DMS79 (cell line): ENCODE measurements around the gene CFAP107.

Experiments used
- DNase-seq: peaks from one replicate; lab custom pipeline; 2025; lab: John Stamatoyannopoulos, UW

Gene CFAP107

DNA sequence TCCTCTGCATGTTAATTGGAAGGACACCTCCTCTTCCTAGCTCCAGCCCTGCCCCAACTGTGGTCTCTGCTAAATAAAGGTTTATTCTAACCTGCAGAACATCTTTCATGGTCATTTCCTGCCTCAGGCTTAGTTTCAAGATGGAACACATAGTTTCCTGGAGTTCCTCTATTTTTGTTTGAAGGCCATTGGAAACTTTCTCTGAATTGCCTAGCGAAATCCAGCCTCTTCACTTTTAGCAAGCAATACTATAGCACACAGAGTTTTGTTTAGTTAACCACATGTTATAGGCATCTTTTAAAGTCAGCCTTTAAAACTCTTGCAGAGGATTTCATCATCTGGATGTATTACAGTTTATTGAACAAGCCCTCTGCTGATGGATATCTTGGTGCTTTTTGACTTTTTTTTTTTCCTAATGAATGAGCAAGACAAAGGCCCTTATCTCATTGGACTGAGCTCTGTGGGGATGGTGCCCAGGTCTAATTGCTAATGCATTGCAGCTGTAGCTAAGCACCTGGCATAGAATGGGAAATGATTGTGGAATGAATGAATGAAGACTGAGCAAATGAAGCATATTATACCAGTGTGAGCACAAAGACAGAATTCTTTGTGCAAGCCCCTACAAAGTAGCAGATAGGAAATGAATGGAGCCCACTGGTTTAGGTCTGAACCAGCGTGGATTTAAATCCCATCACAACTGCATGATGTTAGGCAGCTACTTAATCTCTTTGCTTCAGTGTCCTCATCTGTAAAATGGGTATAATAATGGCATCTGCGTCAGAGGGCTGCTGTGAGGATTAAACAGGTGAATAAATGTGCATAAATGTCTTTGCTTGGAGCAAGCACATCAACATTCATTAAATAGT, 641 bp upstream of the CFAP107 start:
- DNase-seq, result no peak

DNA sequence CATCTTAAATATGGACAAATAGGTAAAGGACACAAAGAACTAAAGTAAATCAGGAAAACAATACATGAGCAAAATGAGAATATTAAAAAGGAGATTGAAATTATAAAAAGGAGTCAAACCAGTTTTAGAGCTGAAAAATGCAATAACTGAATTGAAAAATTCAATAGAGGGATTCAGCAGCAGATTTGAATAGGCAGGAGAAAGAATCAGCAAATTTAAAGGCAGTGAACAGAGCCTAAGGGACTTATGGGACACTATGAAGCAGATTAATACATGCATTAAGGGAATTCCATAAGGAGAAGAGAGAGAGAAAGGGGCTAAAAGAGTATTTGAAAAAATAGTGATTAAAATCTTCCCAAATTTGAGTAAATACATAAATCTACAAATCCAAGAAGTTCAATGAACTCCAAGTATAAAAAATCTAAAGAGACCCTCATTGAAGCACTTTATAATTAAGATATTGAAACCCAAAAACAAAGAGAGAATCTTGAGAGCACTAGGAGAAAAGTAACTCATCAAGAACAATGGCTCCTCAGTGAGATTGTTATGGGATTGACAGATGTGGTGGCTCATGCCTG, 2.9 kb downstream of the CFAP107 start:
- no peak for DNase-seq

DNA sequence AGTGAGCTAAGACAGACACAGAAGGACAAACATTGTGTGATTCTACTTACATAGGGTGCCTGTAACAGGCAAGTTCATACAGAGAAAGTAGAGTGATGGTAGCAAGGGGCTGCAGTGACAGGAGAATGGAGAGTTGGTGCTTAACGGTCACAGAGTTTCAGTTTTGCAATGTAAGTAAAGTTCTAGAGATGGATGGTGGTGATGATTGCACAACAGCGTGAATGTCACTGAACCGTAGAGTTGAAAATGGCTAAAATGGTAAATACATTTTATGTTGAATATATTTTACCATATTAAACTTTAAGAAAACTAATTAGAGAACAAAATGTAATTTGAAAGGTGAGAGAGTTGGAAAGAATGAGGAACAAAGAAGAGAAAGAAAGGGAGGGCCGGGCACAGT, 8.7 kb downstream of the CFAP107 start:
- no peak for DNase-seq

DNA sequence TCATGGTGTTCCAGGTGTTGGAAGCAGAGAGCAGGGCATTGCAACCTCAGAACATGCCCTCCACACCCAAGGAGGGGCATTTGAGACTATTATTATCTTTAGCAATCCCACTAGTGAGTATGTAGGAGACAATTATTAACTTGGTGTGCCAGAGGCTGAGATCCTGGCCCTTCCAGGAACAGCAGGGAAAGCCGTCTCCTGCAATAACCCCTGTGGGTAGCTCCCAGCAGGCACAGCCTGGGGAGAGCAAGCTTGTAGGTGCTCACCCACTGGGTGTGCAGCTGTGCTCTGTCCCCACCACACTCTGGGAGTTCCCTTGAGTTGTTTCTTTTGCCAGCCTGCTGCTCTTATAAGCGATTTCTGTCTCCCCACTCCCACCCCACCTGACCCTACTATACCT, 10.3 kb downstream of the CFAP107 start:
- no peak for DNase-seq

DNA sequence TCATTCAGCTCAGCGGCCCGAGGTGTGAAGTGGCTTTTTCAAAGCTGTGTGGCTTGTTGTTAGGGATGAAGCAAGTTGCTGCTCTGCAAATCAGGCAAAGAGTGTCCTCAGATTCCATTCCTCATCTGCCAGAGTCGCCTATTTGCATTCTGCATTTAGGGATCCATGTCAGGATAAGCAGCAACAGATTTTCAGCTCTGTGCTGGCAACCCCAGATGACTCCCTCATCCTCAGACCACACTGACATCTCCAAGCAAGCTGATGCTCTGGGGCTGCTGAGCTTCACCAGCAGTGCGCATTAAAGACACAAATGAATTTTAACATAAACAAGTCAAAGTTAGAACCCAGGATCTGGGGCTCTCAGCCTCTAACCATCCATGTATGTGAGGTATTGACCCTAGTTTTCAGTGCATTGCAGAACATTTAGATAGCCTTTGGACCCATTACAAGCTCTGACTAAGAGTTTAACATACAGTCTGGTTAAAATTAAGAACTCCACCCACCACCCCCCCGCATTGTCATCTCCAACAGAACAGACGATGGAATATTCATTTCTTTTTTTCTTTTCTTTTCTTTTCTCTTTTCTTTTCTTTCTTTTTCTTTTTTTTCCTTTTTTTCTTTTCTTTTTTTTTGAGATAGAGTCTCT, 10.9 kb downstream of the CFAP107 start:
- no peak for DNase-seq

DNA sequence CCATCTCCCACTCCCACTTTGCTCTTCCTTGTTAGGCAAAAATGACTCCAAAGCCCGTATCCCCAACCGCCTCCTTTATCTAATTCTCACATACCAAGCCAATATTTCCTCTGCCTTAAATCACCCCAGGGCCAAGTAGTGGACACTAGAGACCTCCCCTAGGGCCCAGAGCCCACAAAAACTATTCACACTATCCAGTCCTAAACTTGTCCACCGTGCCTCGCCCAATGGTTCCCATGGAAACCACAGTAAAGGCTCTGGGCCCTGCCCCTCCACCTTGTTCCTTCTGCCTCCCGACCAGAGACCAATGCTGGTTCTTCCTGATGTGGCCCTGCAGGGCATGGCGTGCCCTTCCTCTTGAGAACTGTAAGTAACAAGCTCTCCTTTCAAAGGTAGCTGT, 11.8 kb downstream of the CFAP107 start:
- no peak for DNase-seq

DNA sequence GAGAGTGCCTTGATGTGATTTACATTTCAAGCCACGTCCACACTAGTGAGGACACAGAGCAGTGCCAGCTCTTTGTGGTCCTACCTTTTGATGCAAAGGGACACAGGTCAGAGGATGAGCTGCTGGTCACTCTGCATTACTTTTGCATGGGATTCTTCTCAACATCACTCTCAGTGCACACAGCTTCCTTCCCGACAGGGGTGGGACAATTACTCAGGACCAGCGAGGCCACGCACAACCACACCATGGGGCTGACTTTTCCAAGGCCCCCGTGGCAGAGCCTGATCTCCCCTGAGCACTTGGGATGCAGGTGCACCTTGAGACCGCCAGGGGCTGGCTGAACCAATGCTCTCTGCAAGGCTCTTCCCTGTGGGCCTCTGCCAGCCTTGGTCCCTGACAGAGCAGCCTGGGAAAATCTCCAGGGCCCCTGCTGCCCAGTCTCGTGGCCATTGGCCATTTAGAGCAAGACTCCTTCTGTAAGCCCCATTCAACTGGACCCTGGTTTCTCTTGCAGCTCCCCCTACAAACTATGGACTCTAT, 14.3 kb downstream of the CFAP107 start:
- no peak for DNase-seq

DNA sequence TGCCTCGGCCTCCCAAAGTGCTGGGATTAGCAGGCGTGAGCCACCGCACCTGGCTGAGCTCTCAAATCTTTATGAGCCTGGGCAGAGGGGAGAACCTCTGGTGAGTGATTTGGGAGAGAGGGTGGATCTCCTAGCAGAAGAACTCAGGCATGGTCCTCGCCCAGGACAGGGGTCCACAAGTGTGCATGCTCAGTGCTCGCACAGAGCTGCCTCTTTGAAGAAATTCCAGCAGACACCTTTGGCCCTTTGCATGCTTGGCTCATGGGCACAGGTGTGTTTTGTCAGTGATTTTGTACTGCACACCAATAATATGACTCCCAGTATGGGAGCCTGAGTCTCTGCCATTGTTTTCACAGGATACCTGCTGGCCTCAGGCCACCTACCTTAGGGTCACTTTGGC, 15.8 kb downstream of the CFAP107 start:
- DNase-seq, result no peak

DNA sequence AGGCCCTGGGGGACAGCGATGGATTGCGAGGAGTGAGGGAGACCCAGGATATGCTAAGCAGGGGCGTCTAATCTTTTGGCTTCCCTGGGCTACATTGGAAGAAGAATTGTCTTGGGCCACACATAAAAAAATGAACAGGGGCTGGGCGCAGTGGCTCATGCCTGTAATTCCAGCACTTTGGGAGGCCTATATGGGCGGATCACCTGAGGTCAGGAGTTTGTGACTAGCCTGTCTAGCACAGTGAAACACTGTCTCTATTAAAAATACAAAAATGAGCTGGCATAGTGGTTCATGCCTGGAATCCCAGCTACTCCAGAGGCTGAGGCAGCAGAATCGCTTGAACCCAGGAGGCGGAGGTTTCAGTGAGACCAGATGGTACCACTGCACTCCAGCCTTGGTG, 16.8 kb downstream of the CFAP107 start:
- no peak for DNase-seq

DNA sequence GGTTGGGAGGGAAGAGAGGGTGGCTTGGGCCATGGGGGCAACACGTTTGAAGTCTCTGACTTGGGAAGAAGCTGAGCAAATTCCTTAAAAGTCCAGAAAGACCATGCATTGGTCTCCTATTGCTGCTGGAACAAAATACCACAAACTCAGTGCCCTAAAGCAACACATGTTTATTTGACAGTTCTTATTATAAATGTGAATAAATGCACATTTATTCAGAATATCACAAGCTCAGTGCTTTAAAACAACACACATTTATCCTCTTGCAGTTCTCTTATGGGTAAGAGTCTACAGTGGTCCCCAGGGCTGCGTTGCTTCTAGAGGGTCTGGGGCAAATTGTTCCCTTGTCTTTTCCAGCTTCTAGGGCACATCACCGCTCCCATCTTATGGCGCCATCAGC, 17.5 kb downstream of the CFAP107 start:
- no peak for DNase-seq

DNA sequence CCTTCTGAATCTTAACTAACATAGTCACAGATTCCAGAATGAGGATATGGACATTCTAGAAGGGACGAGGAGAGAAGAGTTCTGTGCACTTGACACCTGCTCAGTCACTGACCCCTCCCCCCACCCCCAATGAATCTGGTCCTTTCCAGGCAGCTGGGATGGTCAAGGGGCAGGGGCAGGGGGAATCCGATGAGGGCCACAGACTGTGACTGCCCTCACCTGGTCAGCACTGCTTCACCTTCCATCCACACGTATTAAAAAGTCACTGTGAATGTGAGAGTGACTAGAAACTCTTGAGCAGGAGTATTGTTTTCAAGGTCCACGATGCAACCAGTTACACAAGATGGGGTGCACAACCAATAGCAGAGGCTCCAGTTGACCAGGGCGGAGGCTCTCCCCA, 18.0 kb downstream of the CFAP107 start:
- DNase-seq, result no peak

DNA sequence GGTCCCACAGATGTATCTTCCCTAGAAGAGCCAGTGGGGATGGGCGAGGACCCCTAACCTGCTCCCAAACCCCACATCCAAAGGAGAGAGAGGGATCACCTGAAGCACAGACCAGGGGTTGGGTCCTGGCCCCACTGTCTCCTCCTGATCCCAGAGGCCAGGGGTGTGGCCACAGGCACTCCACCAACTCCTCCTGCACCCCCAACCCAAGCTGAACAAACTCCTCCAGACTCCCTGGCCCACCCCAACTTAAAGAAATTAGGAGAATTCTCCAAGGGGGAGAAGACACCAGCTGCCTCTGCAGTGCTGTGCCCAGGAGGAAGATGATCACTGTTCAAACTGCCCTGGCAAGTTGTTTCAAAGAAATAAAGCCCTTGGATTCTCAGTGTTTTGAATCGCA, 23.0 kb downstream of the CFAP107 start:
- DNase-seq, result no peak

DNA sequence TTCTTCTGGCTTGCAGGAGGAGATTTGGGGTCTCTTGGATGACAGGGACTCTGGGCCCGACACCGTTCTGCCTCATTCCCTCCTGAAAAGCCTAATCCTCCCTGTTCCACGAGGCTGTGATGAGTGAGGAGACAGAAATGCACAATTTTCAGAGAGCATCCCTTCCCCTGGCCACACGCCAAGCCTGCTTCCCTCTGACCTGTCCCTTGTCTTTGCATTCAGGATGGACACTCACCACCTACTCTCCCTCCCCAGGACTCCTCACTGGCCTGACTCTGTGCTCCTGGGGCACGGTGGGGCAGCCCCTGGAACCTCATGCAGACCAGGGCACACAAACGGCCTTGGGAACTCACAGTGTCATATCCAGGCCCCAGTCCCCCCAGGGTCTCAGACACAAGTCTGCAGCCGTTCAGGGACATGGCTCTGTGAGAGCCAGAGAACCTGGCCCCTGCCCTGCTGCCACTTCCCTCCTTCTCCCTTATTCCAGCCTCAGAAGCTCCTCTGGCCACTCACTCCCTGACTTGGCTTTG, 24.0 kb downstream of the CFAP107 start:
- DNase-seq, result no peak

DNA sequence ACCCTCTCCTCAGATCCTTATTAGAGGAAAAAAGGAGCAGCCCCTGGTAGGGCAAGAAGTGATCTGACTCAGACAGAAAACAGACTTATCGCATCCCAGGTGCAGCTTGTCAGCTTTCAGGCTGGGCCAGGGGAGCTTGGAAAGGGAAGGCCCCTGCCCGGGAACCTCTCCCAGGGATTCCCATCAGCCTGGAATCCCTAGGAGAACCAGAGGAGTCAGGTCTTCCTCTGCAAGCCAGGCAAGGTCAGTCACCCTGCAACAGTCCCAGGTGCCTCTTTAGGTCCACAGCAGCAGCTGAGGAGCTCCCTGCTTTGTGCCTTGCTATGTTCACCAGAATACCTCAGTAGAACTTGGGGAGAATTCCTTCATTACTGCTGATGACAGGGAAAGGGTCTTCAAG, 24.6 kb downstream of the CFAP107 start:
- no peak for DNase-seq

DNA sequence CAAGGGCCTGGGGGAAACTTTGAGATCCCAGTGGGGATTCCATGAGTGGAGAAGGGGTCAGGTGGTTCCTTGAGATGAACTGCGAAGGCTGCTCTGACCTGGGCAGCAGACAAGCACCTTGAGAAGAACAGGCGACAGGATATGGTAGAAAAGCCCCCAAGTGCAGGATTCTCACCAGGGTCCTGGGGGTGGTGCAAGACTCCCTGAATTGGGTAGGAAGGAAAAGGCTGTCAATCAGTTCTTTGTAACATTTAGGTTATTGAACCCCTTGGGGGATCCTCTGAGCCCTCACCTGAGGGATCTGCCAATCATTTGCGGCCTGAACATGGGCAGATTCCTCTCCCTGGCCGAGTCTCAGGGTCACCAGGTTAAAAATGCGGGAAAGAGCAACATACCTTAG, 25.2 kb downstream of the CFAP107 start:
- no peak for DNase-seq

DNA sequence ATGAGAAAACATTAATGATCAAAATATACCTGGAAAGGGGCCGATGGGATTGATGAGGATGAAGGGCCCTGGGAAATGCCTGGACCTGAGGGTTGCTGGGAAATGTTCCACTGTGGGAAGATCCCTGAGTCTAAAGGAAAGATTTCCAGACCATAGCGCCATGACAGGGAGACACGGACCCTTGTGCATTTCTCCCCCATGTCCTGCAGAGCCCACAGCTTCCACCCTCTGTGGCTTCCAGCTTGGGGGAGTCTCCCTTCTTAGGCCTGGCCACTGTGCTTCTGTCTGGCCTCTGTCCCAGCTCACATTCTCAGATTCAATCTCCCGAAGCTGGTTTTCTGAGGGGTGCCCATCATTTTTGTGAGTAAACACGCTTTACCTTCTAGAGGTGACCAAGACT, 26.5 kb downstream of the CFAP107 start:
- DNase-seq, result no peak

DNA sequence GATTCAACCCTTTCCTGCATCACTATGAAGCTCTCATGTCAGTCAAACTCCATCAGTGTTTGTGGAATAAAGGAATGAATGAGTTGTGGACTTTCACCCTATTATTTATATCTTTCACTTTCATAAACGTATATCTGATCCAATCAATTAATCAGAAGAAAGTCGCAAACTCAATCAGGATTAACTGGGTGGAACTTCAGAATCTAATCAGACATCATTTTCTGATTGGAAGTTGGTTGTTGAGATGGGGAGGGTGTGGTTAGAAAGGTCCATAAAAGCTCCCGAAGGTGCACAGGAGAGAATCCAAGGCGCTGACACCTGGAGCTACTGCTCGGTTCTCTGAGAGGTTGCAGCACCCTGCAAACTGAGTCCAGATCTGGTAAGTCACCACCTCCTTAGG, 27.4 kb downstream of the CFAP107 start, which contains the start of gene PRAMEF12:
Gene PRAMEF12, plus strand, starts transcription at position 301 of the 400 bp plus-strand sequence. CDS start 1,130 bp downstream, outside the sequence.
- DNase-seq, result no peak

DNA sequence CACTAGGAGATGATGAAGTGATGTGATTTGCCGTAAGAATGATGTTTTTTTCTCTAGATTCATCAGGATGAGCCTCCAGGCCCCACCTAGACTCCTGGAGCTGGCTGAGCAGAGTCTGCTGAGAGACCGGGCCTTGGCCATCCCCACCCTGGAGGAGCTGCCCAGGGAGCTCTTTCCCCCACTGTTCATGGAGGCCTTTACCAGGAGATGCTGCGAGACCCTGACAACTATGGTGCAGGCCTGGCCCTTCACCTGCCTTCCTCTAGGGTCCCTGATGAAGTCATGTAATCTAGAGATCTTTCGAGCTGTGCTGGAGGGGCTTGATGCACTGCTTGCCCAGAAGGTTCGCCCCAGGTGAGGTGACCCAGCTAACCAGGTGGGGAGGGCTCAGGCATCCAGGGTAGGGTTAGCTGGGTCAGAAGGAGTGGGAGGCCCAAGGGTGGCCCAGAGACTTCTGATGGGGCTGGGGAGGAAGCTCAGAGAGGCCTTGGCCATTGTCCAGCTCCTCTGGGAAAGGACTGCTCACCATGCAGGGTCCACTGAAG, 28.9 kb downstream of the CFAP107 start:
- no peak for DNase-seq

DNA sequence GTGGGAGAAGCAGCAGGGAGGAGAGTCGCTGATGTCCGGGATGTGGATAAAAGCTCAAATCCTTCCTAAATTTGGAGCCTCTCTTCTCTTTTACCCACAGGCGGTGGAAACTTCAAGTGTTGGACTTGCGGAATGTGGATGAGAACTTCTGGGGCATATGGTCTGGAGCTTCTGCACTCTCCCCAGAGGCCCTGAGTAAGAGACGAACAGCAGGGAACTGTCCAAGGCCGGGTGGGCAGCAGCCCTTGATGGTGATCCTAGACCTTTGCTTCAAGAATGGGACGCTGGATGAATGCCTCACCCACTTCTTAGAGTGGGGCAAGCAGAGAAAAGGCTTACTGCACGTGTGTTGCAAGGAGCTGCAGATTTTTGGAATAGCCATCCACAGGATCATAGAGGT, 29.4 kb downstream of the CFAP107 start:
- no peak for DNase-seq

DNA sequence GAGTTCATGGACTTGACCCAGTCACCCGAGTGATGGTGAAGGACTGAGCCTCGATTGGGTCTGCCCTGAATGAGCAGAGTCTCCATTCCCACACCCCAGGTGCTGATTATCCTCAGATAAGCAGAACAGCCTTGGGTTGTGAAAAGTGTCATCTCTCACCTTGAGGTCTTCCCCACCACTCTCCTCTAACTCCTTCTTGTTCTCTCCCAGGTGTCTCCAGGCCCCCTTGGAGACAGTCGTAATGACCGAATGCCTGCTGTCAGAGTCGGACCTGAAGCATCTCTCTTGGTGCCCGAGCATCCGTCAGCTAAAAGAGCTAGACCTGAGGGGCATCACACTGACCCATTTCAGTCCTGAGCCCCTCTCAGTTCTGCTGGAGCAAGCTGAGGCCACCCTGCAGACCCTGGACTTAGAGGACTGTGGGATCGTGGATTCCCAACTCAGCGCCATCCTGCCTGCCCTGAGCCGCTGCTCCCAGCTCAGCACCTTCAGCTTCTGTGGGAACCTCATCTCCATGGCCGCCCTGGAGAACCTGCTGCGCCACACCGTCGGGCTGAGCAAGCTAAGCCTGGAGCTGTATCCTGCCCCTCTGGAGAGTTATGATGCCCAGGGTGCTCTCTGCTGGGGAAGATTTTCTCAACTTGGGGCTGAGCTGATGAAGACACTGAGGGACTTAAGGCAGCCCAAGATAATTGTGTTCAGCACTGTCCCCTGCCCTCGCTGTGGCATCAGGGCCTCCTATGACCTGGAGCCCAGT, 31.0 kb downstream of the CFAP107 start:
- DNase-seq, result no peak

DNA sequence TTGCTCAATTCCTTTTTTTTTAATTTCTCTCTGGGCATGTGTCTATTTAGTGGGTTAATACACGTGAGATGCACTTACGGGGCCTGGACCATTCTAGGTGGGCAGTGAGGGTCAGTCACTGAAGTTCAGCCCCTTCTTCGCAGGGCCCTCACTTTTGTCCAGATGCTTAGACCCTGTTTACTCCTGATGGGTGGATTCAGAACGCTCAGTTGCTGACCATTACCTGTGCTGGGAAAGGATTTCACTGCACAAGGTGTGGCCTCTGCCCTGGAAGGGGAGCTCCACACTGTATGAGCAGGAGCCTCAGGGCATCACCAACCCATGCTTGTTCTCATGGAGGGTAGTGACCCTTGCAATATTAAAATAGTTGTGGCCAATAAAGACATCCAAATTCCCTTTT, 32.1 kb downstream of the CFAP107 start:
- no peak for DNase-seq

DNA sequence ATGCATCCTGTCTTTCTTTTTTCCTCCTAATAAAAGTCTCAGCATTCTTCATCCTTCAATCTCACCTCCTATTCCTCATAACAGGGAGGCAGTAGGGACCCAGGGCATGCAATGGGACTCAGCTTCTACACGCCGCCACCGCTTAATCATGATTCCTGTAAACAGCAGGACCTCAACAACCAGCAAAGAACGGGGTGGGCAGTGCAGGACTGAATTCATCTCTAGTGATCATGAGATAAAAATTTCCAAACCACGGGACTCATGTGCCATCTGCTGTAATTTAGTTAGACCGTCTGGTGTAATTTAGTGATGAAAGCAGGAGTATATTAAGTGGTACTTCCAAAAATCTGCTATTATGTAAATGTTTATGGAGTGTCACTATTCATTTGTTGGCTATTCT, 32.9 kb downstream of the CFAP107 start:
- DNase-seq, result no peak
